DMS79 treated with DMSO at 0.1 percent for 48 hours (cell line): ENCODE measurements around the gene EIF2D.
A peak's percentile ranks its signal among the peaks of the same experiment; 100 is the strongest.
"Not testable (repeated sequence)": the region's sequence is repeated elsewhere in the genome, so short reads cannot be mapped to it uniquely, and the experiment has no call there.

ENCODE experiments used
- DNase-seq: peaks from one replicate; lab custom pipeline; 2025; lab: John Stamatoyannopoulos, UW

EIF2D gene

DNA sequence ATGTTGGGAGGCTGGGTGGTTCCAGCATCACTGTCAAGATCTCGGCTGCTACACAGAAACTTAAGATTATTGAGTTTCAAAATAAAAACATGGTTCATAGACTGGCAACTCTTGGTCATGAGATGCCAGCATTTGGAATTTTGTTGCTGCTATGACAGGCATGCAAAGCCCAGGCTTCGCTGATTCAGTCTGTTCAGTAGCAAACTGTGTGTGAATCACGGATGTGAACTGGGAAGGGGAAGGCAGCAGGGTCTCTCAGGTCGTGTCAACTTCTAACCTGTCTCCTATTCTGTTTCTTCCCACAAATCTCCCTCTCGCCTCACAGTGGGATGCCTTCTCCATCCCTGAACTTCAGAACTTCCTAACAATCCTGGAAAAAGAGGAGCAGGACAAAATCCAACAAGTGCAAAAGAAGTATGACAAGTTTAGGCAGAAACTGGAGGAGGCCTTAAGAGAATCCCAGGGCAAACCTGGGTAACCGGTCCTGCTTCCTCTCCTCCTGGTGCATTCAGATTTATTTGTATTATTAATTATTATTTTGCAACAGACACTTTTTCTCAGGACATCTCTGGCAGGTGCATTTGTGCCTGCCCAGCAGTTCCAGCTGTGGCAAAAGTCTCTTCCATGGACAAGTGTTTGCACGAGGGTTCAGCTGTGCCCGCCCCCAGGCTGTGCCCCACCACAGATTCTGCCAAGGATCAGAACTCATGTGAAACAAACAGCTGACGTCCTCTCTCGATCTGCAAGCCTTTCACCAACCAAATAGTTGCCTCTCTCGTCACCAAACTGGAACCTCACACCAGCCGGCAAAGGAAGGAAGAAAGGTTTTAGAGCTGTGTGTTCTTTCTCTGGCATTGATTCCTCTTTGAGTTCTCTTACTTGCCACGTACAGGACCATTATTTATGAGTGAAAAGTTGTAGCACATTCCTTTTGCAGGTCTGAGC is 25.5 kb downstream of the EIF2D start:
- DNase-seq = no peak

DNA sequence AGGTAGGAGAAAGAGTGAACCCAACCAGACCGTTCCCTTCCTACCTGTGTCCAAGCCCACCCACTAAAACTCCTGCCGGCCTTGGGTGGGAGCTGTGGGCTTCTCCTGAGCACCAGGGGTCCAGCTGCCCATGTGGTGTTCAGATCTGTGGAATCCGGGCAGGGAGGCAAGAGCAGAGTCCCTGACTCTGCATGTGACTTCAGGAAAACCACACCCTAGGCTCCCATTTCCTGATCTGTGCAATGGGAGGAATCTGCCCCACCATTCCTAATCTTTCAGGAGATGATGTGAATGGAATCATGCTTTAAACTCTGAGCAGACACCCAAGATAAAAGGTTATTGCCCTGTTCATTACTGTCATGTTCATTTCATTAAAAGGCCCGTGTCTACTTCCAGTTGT is 27.6 kb downstream of the EIF2D start:
- DNase-seq = no peak

DNA sequence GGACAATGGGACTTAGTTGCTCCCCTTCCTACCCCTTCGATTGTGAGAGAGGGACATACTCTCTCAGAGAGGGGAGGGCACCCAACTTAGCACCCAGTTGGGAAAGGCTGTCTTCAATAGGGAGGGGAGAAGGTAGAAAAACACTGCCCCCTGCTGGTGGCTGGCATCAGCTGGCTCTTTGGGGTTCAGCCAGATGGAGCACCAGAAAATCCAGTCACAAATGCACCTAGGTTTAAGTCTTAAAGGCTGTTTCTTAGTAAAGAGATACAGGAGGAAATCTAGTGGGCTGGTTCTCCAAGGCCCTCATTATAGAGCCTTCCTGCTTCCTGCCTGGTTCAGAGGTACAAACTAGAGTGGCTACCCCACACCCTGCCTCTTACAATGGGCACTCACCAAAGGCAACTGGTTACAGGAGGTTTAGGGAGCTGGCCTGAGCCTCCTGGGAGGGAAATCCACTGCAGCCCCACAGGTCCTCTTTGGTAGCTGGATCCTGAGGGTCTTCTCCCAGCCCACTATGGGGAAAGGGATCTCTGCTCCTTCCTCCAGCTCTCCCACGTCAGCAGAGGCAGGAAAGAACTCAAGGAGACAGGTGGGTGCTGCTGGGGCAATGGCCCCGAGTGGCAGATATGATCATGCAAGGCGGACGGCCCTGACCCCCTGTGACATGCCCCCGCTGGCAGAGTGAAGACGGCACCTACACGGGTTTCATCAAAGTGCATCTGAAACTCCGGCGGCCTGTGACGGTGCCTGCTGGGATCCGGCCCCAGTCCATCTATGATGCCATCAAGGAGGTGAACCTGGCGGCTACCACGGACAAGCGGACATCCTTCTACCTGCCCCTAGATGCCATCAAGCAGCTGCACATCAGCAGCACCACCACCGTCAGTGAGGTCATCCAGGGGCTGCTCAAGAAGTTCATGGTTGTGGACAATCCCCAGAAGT is 28.3 kb downstream of the EIF2D start:
- peak; percentile 67 for DNase-seq

DNA sequence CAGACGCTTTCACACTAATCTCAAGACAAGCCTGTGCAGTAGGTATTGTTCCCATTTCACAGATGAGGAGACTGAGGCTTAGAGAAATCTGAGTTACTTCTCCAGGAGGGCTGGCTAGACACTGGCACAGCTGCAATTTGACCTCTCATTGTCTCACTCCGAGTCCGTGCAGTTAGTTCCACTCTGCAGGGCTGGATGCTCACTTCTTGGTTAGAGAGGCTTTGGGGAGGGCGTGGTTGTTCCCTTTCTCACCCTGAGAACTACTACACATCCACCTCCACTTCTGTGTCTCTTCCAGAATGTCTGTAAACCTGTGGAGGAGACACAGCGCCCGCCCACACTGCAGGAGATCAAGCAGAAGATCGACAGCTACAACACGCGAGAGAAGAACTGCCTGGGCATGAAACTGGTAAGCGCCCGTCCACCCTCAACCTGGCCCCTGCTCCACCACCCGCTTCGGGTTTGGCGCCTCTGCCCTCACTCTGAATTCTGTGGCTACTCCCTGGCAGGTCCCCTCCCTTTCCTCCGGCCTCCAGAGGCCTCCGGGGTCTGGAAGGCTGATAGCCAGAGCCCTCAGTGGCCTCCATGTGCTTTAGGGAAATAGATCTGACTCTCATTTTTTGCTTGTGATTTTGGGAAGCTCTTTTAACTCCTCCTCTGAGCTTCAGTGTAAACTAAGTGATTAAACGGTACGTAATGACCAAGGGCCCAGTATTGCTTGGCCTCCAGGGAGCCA is 29.1 kb downstream of the EIF2D start:
- DNase-seq = no peak

DNA sequence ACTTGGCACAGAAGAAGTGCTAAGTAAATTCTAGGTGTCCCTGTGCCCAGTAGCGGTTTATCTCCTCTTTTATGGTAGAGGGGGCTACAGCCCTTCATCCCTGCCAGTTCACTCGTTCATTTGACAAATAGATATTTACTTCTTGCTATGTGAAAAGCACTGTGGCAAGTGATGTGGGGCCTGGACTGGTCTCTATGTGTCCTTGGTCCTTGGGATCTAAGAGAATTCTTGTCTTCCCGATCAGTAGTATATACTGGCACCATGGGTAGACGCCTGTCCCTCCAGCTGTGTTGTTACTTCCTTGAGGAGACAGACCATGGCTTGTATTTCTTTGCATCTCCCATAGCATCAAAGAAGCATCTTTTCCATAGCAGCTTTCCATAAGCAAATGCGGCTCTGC is 29.7 kb downstream of the EIF2D start:
- no peak for DNase-seq

DNA sequence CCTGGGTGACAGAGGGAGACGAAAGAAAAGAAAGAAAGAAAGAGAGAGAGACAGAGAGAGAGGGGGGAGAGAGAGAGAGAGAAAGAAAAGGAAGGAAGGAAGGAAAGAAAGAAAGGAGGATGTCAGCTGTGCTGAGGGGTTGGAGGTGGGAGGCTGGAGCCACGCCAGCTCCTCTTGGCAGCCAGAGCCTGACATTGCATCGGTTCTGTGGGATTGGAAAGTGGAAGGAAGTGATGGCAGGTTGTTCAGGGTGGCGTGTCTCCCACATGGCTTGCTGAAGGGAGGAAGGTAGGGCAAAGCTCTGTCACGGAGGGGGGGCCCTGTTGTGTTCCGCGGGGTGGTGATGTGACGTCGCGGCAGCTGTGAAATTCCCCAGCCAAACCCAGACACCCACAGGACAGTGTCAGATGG is 30.7 kb downstream of the EIF2D start:
- DNase-seq = no peak

DNA sequence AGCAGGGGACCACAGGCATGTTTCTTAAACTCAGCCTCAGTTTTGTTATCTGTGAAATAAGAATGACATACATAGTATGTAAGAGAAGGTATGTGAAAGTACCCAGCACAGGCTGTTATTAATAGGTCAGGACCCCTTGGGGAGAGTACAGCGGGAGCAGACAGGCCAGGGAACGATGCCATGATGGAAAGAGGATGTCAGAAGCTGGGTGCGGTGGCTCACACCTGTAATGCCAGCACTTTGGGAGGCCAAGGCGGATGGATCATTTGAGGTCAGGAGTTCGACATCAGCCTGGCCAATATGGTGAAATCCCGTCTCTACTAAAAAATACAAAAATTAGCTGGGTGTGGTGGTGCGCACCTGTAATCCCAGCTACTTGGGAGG is 31.2 kb downstream of the EIF2D start:
- not testable (repeated sequence) for DNase-seq

DNA sequence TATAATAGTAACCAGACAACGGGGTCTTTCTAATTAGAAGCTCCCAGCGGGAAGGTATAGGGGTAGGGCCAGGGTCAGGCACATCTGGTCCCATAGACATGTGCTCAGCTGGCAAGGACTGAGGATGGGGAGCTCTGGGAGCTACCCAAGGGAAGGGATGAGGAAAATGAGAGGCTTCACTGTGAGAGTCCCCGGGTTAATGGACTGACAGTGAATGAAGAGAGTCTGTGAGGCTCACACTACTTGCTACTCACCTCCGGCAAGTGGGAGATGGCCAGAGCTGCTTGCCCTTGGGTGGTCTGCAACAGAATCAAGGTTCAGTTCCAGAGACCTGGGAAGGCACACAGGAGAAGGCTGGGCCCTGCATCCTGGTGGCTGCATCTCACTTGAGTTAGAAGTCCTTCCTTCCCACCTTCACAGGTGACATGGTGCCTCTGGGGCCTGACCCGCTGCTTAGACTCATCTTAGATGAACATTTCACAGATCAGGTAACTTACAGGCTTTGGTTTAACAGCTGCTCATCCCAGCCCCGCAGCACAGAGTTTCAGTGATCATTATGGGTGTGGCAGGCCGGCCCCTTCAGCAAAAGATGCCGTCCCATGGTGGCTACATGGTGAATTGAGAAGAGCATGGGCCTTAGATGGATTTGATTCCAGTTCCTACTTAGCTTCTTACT is 31.7 kb downstream of the EIF2D start:
- DNase-seq = no peak

DNA sequence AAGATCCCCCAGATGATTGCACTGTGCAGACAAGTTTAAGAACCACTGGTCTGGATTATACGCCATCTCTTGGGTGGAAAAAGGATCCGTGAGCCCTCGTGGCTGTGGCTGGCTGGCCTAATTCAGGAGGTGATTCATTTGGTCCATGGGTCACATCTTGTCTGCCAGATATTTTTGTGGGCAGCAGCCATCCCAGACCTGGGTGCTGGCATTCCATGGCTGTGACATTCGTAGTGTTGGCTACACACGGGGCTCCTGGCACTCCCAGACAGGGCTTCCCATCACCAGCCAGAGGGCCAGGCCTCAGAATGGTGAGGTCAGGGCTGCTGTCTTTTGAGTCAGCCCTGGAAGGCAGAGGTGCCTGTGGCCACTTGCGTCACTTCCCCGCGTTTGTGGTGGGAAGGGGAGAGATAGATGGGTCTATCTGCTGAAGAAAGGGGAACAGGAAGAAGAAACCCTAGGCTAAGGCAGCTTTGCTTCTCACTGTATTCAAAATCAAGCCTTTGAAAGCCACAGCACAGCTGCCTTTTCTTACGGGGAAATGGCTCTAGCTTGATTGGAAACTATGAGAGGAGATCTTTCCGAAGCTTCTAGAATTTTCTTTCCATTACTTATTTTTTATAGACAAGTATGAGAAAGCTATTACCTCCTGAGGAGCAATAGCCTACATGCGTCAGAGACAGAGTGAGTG is 32.4 kb downstream of the EIF2D start:
- no peak for DNase-seq

DNA sequence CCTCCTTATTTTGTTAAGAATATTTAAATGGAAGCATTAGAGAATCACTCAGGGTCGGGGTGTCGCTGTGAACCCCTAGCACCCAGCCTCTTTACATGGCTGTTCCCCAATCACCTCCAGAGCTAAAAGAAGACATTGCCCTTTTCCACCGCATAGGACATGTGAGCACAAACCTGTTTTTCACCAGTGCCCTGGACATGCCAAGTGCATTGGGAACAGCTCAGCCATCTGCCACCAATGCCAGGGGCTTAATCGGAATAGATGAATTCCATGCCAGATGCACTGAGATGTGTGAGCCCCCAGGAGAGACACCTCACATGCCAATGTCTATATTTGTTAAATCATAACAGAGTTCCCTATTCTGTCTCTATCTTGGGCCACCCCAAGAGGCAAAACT is 33.3 kb downstream of the EIF2D start:
- DNase-seq = no peak

DNA sequence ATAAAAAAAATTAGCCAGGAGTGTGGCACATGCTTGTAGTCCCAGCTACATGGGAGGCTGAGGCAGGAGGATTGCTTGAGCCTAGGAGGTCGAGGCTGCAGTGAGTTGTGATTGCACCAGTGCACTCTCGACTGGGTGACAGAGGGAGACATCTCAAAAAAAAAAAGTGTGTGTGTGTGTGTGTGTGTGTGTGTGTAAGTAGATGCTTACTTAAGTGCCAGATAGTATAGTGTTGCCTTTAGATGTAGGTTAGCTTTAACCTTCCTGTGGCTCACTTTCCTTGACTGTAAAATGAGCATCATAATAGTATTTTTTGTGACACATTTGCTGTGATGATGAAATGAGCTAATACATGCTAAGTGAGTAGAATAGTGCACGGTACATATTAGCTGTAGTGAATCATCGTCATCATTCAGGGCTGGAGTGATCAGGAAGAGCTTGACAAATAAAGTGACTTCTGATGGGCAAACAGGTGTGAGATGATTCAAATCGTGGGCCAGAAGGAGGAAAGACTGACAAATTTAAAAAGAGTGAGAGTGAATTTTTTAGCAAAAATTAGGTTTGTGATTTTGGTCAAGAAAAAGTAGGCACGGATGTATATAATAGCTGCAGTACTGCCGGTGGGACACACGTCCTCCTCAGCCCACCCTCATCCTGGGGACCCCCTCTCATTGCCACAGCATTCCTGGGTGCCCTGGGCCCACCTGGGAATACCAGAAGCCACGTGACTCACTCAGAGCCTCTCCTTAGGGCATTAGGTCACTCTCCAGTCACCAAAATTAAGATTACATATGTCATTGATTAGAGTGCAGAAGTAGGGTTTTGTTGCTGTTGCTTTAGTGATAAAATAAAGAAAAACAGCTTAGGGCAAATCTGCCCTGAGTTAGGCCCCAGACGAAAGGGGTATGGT is 33.9 kb downstream of the EIF2D start:
- DNase-seq = no peak

DNA sequence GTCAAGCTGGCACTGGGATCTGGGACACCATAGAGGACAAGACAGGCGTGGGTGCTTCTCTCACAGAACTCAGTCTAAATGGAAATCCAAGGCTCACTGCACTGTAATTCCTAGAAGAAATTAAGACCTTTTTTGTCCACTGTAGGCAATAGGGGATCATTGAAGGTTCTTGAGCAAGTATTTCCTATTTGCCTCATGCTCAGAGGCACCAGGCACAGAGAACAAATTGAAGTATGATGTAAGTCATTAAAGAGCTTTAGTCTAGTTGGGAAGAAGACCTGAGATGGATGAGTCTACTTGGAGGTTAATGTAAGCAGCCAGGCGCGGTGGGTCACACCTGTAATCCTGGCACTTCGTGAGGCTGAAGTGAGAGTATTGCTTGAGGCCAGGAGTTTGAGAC is 34.6 kb downstream of the EIF2D start:
- no peak for DNase-seq

DNA sequence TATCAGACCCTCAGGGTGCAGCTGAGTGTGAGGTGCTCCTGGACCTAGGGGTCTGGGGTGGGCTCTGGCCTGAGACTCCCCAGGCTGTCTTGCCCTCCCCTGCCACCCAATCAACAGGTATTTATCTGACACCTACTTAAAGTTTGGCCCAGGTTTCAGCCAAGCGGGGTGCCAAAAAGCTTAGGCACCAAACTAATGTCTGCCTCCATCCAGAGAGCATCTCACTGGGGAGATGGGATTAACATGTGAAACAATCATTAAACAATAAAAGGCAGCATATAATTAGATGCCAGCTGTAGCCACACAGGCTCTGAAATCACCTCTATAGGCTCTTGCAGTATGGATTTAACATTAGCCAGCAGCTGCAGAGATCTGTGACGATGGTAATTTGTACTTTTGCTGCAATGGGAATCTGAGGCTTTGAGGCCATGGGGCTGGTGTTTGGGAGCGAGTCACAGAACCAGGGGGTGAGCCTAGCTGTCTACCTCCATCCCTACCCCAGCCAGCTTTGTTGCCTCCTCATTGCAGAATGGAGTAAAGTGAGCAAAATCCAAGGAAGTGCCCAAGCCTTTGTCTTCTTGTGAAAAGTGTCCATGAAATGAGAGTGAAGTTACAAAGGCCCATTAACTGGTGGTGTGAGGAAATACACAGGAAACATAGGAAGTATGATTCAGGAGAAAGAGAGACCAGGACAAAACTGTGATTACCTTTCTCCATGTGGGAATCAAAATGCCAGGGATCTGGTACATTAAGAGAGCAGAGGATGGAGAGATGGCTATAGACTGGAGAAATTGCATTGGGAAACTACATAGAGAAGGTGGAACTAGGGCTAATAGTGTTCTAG is 36.1 kb downstream of the EIF2D start:
- DNase-seq = no peak

DNA sequence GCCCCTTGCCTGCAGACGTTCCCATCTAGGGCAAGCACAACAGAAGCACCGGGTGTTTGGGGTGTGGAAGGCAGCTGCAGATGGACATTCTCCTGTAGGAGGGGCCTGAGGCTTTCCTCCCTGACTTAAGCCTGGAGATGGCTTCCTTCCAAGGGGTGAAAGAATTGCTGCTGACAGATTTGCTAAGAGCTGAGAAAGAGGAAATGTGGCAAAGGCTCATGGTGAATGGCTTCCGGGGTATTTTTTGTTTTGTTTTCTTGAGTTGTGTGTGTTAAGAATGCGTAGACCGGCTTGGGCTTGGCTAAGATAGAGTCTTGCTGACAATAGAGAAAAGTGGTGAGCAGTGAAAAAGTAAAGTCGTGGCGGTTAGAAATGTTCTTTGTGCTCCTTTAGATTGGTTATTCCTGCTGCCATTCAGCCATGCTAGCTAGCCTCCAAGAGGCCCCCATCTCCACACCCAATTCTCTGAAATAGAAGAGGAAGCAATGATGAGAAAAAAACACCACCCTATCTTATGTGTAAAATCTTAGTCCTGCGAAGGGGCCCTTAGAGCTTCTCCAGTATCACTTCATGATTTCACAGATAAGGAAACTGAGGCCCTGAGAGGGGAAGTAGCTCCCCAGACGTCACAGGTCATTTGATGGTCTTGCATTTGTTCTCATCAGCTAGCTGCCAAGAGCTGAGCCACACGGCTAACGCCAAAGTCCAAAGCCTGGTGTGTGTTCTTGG is 36.9 kb downstream of the EIF2D start:
- peak; percentile 54 for DNase-seq

DNA sequence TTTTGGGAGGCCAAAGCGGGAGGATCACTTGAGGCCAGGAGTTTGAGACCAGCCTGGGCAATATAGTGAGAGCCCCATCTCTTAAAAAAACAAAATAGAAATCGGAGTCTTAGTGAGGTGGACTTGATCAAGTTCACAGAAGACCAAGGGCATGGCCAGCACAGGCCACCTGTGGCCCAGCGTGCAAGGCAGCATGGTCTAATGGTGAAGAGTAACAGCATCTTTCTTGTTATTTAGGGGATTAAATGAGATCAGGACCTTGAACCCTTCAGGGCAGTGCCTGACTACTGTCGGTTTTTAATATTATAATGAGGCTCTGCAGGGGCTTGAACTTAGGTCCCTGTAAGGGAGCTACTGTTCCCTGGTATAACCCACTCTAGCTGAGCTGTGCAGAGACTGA is 38.5 kb downstream of the EIF2D start:
- DNase-seq = no peak

DNA sequence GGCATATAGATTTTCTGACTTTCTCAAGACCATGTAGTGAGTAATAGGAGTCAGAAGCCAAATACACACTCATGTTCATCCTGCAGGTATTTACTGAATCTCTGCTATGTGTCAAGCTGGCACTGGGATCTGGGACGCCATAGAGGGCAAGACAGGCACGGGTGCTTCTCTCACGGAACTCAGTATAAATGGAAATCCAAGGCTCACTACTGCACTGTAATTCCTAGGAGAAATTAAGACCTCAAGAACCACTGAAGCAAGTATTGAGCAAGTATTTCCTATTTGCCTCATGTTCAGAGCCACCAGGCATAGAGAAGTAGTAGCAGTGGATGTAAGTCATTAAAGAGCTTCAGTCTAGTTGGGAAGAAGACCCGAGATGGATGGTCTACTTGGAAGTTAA is 38.9 kb downstream of the EIF2D start:
- no peak for DNase-seq

DNA sequence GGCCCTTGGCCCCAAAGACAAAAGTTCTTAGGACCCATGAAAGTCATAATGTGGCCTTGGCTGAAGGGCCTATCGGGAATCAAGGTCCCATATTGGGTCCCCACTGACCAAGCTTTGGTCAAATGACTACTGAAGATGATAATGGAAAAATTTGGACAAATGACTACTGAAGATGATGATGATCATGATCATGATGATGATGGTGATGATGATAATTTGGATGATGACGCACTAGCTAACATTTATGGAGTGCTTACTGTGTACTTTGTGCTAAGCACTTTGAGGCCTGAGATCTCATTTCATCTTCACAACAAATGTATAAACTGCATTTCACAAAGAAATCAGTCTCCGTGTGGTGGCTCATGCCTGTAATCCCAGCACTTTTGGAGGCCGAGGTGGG is 39.4 kb downstream of the EIF2D start:
- DNase-seq = no peak

DNA sequence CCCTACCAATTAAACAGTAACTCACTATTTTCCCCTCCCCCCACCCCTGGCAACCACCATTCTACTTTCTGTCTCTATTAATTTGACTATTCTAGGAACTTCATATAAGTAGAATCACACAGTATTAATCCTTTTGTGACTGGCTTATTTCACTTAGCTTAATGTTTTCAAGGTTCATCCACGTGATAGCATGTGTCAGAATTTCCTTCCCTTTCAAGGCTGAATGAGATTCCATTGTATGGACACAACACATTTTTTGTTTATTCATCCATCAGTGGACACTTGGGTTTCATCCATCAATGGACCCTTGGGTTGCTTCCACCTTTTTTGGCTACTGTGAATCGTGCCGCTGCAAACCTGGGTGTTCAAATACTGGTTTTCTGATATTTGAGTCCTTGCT is 41.7 kb downstream of the EIF2D start:
- DNase-seq = no peak
